ENCODE measurements around the gene CDK19. TPM values are rescaled to one million over a fixed set of nuclear protein-coding genes. Genes with fewer than 3 reads are reported as not detected.

Gene CDK19
- total and polyA plus RNA-seq, 10 of the 15 experiments (the other 5 are each of a cell fraction or from before 2014, with no cell fraction given): 4.6 to 21.4 (median 12.4) TPM

- no peak for TF ChIP-seq CHD2 (IDR thresholded peaks at IDR 0.05; ENCODE audit: borderline replicate concordance, low read depth, low read length)
- no peak for TF ChIP-seq RB1 (IDR thresholded peaks at IDR 0.05; ENCODE audit: borderline replicate concordance)
- no peak for TF ChIP-seq BACH1 (IDR thresholded peaks at IDR 0.05; ENCODE audit: borderline replicate concordance)
- TF ChIP-seq YY1 (IDR thresholded peaks at IDR 0.05; ENCODE audit: low read depth, low read length): no peak
- no peak for TF ChIP-seq JUNB (IDR thresholded peaks at IDR 0.05)
- TF ChIP-seq NBN (IDR thresholded peaks at IDR 0.05): no peak
- no peak for TF ChIP-seq PML (IDR thresholded peaks at IDR 0.05; ENCODE audit: low read length)
- TF ChIP-seq, protein P1, sequence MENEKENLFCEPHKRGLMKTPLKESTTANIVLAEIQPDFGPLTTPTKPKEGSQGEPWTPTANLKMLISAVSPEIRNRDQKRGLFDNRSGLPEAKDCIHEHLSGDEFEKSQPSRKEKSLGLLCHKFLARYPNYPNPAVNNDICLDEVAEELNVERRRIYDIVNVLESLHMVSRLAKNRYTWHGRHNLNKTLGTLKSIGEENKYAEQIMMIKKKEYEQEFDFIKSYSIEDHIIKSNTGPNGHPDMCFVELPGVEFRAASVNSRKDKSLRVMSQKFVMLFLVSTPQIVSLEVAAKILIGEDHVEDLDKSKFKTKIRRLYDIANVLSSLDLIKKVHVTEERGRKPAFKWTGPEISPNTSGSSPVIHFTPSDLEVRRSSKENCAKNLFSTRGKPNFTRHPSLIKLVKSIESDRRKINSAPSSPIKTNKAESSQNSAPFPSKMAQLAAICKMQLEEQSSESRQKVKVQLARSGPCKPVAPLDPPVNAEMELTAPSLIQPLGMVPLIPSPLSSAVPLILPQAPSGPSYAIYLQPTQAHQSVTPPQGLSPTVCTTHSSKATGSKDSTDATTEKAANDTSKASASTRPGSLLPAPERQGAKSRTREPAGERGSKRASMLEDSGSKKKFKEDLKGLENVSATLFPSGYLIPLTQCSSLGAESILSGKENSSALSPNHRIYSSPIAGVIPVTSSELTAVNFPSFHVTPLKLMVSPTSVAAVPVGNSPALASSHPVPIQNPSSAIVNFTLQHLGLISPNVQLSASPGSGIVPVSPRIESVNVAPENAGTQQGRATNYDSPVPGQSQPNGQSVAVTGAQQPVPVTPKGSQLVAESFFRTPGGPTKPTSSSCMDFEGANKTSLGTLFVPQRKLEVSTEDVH (IDR thresholded peaks at IDR 0.05; ENCODE audit: low read depth, partially characterized antibody): no peak
Observed at GRCh38 chr6:110731898-110732297, 83.4 kb downstream of the CDK19 start (continued).

- Histone ChIP-seq H4K20me1 (ENCODE audit: control insufficient read depth, insufficient read depth) (no peaks in the 10 kb centered on the region), H3K27ac (ENCODE audit: control insufficient read depth, insufficient read depth) (no peak overlapping the region), H3K79me2 (ENCODE audit: control insufficient read depth, insufficient read depth, low read length) (no peaks in the 10 kb centered on the region), H3K36me3 (ENCODE audit: control insufficient read depth in 2 of 2, insufficient read depth in 2 of 2, low read length in 1 of 2) (no peaks in the 10 kb centered on the region), H3K9me3 (replicated peaks; ENCODE audit: control insufficient read depth, insufficient read depth, low read length) (no peaks in the 10 kb centered on the region), H3K9ac (ENCODE audit: control insufficient read depth, insufficient read depth, low read length) (no peak overlapping the region), H3K27me3 (replicated peaks in 1 of 2; ENCODE audit: control insufficient read depth in 2 of 2, insufficient read depth in 2 of 2, low read length in 1 of 2) (no peaks in the 10 kb centered on the region), H3K4me2 (ENCODE audit: control insufficient read depth, insufficient read depth) (no peak overlapping the region), H3K4me1 (ENCODE audit: control insufficient read depth, insufficient read depth, low read length) (no peaks in the 10 kb centered on the region), H2AFZ (ENCODE audit: control insufficient read depth, low read depth, low read length) (no peak overlapping the region), H3K4me3 (no peak overlapping the region)
- SMC1A ChIA-PET (ENCODE audit: uncharacterized antibody, unreplicated experiment): interaction anchor here (0.8 to 1.4 kb wide), 3 partner anchors 48 to 148 kb away, joined by 3 to 5 read pairs (median 4); no protein-coding TSS in a partner anchor
- intact Hi-C loops (cut with micrococcal nuclease; ENCODE audit: unreplicated experiment) (no loop called here), in situ Hi-C loops (cut with MboI) (no loop called here)
- 68% methylated on average over 4 of the region's 4 CpGs for WGBS (ENCODE audit: insufficient coverage, insufficient replicate concordance, low lambda C conversion rate, missing lambda C conversion rate)
- FAIRE-seq (no peak), DNase-seq (ENCODE audit: low read depth, low spot score) (no peak), ATAC-seq (no peak)
- RAD21 ChIA-PET (ENCODE audit: unreplicated experiment): no interaction called here
- no TSS peak for BruUV-seq (replicated peaks)
- POLR2A ChIA-PET: no interaction called here
- CTCF ChIA-PET: interaction anchor here (0.6 to 1.8 kb wide), 4 partner anchors 10 to 239 kb away, joined by 3 to 4 read pairs (median 4); no protein-coding TSS in a partner anchor
- TF ChIP-seq CEBPB (IDR thresholded peaks at IDR 0.05; ENCODE audit: borderline replicate concordance in 1 of 2, low read depth in 2 of 2, low read length in 2 of 2) (no peak), TCF7 (IDR thresholded peaks at IDR 0.05; ENCODE audit: borderline replicate concordance) (no peak), USF2 (IDR thresholded peaks at IDR 0.05; ENCODE audit: borderline replicate concordance, low read depth, low read length) (no peak), NFYA (IDR thresholded peaks at IDR 0.05; ENCODE audit: borderline replicate concordance, low read depth, low read length) (no peak), TCF3 (IDR thresholded peaks at IDR 0.05; ENCODE audit: borderline replicate concordance, insufficient read depth, low read depth, low read length) (no peak), JUNB (IDR thresholded peaks at IDR 0.05) (no peak), JUND (IDR thresholded peaks at IDR 0.05; ENCODE audit: low read depth, low read length) (no peak), RAD21 (IDR thresholded peaks at IDR 0.05; ENCODE audit: insufficient read depth, low read depth, low read length) (no peak), CBFB (IDR thresholded peaks at IDR 0.05; ENCODE audit: low read depth) (no peak)
Observed at GRCh38 chr6:110731196-110731595, 84.1 kb downstream of the CDK19 start.

Data from GM12878 (cell line).